Panc1 (cell line): ENCODE measurements around the gene ADAT3. TPM values are rescaled to one million over a fixed set of nuclear protein-coding genes. Genes with fewer than 3 reads are reported as not detected.

Source experiments
- ATAC-seq: fragments of 200-7000 bp; cut with Tn5 transposase; 2 replicates; pipeline ENCODE4 v1.9.1; 2020; ENCODE audit warnings: mild to moderate bottlenecking, moderate library complexity
- BruUV-seq: library from RNA; stranded (reverse); fragments of 400-500 nt; replicated peaks from 2 replicates; lab custom pipeline; 2021; lab: Mats Ljungman, UMichigan
- CTCF ChIA-PET: fragments of 300-600 bp; sonication (Branson Sonifier 250); formaldehyde crosslinking; loops from one replicate; lab custom pipeline; 2022; ENCODE audit warnings: antibody characterized with exemption; lab: Charles Lee
- POLR2A ChIA-PET: fragments of 300-600 bp; sonication (Branson Sonifier 250); formaldehyde crosslinking; loops from one replicate; lab custom pipeline; 2022; ENCODE audit warnings: antibody characterized with exemption; lab: Charles Lee
- DNase-seq: peaks from one replicate; pipeline ENCODE4 v3.0.0-alpha.2; 2010; ENCODE audit warnings: low read depth, low spot score
- H3K27ac ChIP-seq: 2 replicates; pipeline ENCODE4 v1.5.1; 2011; ENCODE audit warnings: mild to moderate bottlenecking, low read length, inconsistent platforms
- H3K27me3 ChIP-seq: fragments of 200-500 bp; sonication (Bioruptor generic); 2 replicates; pipeline ENCODE4 v1.6.0; 2014; ENCODE audit warnings: low read length, inconsistent platforms; ENCODE audit not compliant: control insufficient read depth, insufficient read depth
- H3K36me3 ChIP-seq: fragments of 200-500 bp; sonication (Bioruptor generic); 2 replicates; pipeline ENCODE4 v1.5.1; 2014; ENCODE audit warnings: inconsistent platforms, mild to moderate bottlenecking, low read length, moderate library complexity; ENCODE audit not compliant: control insufficient read depth, insufficient read depth
- H3K4me1 ChIP-seq: 2 replicates; pipeline ENCODE4 v1.5.1; 2011; ENCODE audit warnings: inconsistent platforms, mild to moderate bottlenecking, low read length, moderate library complexity; ENCODE audit not compliant: control insufficient read depth, insufficient read depth
- H3K4me3 ChIP-seq, 2 experiments: 2 replicates each; pipeline ENCODE4 v1.5.1; 2011 to 2012; ENCODE audit warnings: low read depth in 2 of 2, low read length in 2 of 2, mild to moderate bottlenecking in 2 of 2, inconsistent platforms in 1 of 2, moderate library complexity in 1 of 2
- H3K9me3 ChIP-seq: fragments of 200-500 bp; sonication (Bioruptor generic); 2 replicates; pipeline ENCODE4 v1.5.1; 2014; ENCODE audit warnings: low read depth, mild to moderate bottlenecking, inconsistent platforms, low read length, moderate library complexity; ENCODE audit not compliant: control insufficient read depth, insufficient read depth
- CTCF ChIP-seq: fragments of 450-650 bp; IDR thresholded peaks from 2 replicates; pipeline ENCODE4 v1.5.1; 2017; ENCODE audit warnings: mild to moderate bottlenecking
- POLR2AphosphoS5 ChIP-seq: IDR thresholded peaks from 2 replicates; pipeline ENCODE4 v1.6.1; 2012; ENCODE audit warnings: mild to moderate bottlenecking, low read depth, low read length, moderate library complexity
- SIN3A ChIP-seq: IDR thresholded peaks from 2 replicates; pipeline ENCODE4 v1.6.1; 2012; ENCODE audit warnings: low read depth, mild to moderate bottlenecking, low read length, moderate library complexity, borderline replicate concordance; ENCODE audit not compliant: insufficient read depth
- TCF7L2 ChIP-seq: IDR thresholded peaks from 2 replicates; pipeline ENCODE4 v1.6.1; 2011; ENCODE audit warnings: mild to moderate bottlenecking, low read depth, low read length, inconsistent platforms
- in situ Hi-C: cut with HindIII; loops from 2 replicates; pipeline ENCODE4 v1.10.0; 2016; ENCODE audit warnings: low sequenced_read_pairs, low pct_unique_long_range_greater_than_20kb
- intact Hi-C: fragments of 100-400 bp; cut with micrococcal nuclease; formaldehyde crosslinking; loops from one replicate; pipeline ENCODE4 v1.10.0; 2022; ENCODE audit not compliant: unreplicated experiment
- total RNA-seq: library from RNA; stranded (reverse); gene quantifications from one replicate; pipeline ENCODE4 v1.2.1, GENCODE V29; 2021; ENCODE audit not compliant: unreplicated experiment
- TF ChIP-seq, protein P1 (sequence below), 2 experiments: IDR thresholded peaks; 2 replicates each; pipeline ENCODE4 v1.6.1; 2011 to 2012; ENCODE audit warnings: low read depth in 2 of 2, control low read depth in 1 of 2, low read length in 1 of 2, mild to moderate bottlenecking in 1 of 2, moderate library complexity in 1 of 2; ENCODE audit not compliant: insufficient read depth in 1 of 2

Gene ADAT3
- total RNA-seq, 1 experiment from 2014 or later, result 8.9 TPM

GRCh38 chr19:1865172-1866010 is 39.8 kb upstream of the ADAT3 start:
- Histone ChIP-seq H3K4me3 (peak overlapping the region; percentile 51 to 64; a peak in 3 of 4 replicates), H3K27ac (peak overlapping the region; percentile 87), H3K9me3 (no peaks in the 10 kb centered on the region), H3K4me1 (peaks cover 4% of the 10 kb centered on the region), H3K27me3 (no peaks in the 10 kb centered on the region), H3K36me3 (peaks cover 5% of the 10 kb centered on the region; the same call in 1 of the 2 replicates)
- POLR2A ChIA-PET, result no interaction called here
- in situ Hi-C loops (no loop called here), intact Hi-C loops (no loop called here)
- DNase-seq, result no peak
- ATAC-seq, result no peak
- CTCF ChIA-PET, result no interaction called here
- TF ChIP-seq CTCF (no peak), SIN3A (no peak), POLR2AphosphoS5 (no peak), TCF7L2 (no peak)
- TF ChIP-seq, protein P1, sequence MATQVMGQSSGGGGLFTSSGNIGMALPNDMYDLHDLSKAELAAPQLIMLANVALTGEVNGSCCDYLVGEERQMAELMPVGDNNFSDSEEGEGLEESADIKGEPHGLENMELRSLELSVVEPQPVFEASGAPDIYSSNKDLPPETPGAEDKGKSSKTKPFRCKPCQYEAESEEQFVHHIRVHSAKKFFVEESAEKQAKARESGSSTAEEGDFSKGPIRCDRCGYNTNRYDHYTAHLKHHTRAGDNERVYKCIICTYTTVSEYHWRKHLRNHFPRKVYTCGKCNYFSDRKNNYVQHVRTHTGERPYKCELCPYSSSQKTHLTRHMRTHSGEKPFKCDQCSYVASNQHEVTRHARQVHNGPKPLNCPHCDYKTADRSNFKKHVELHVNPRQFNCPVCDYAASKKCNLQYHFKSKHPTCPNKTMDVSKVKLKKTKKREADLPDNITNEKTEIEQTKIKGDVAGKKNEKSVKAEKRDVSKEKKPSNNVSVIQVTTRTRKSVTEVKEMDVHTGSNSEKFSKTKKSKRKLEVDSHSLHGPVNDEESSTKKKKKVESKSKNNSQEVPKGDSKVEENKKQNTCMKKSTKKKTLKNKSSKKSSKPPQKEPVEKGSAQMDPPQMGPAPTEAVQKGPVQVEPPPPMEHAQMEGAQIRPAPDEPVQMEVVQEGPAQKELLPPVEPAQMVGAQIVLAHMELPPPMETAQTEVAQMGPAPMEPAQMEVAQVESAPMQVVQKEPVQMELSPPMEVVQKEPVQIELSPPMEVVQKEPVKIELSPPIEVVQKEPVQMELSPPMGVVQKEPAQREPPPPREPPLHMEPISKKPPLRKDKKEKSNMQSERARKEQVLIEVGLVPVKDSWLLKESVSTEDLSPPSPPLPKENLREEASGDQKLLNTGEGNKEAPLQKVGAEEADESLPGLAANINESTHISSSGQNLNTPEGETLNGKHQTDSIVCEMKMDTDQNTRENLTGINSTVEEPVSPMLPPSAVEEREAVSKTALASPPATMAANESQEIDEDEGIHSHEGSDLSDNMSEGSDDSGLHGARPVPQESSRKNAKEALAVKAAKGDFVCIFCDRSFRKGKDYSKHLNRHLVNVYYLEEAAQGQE (IDR thresholded peaks at IDR 0.05; ENCODE audit: insufficient read depth in 1 of 2, low read depth in 2 of 2, low read length in 1 of 2), result no peak
- no TSS peak for BruUV-seq

- no peak overlapping the region for H3K4me3 ChIP-seq
- POLR2A ChIA-PET, result interaction anchor here (0.6 kb wide), 1 partner anchor 325 kb away, joined by 16 read pairs; no protein-coding TSS in a partner anchor
- ATAC-seq (no peak), DNase-seq (no peak)
- H3K4me1 ChIP-seq, result peaks cover 10% of the 10 kb centered on the region
- TF ChIP-seq SIN3A (no peak), POLR2AphosphoS5 (no peak), CTCF (no peak), TCF7L2 (no peak)
- TF ChIP-seq, protein P1 (IDR thresholded peaks at IDR 0.05; ENCODE audit: insufficient read depth in 1 of 2, low read depth in 2 of 2, low read length in 1 of 2), result no peak
- intact Hi-C loops (no loop called here), in situ Hi-C loops (no loop called here)
- no peaks in the 10 kb centered on the region for H3K9me3 ChIP-seq
- peaks cover 5% of the 10 kb centered on the region; the same call in 1 of the 2 replicates for H3K36me3 ChIP-seq
- BruUV-seq, result no TSS peak
- CTCF ChIA-PET, result no interaction called here
- H3K27me3 ChIP-seq, result no peaks in the 10 kb centered on the region
- no peak overlapping the region for H3K27ac ChIP-seq
These were observed 38.4 kb upstream of the ADAT3 start for GRCh38 chr19:1866693-1867348.
